Measurements from ENCODE around the gene ANKS4B.

- TF ChIP-seq USF2 (CRISPR knock-in tag; IDR thresholded peaks at IDR 0.05): no peak
- TF ChIP-seq E2F5 (CRISPR knock-in tag; IDR thresholded peaks at IDR 0.05): no peak
- no peak for TF ChIP-seq CREB1 (CRISPR knock-in tag; IDR thresholded peaks at IDR 0.05)
- TF ChIP-seq ATF1 (CRISPR knock-in tag; IDR thresholded peaks at IDR 0.05): no peak
- TF ChIP-seq, protein P1, sequence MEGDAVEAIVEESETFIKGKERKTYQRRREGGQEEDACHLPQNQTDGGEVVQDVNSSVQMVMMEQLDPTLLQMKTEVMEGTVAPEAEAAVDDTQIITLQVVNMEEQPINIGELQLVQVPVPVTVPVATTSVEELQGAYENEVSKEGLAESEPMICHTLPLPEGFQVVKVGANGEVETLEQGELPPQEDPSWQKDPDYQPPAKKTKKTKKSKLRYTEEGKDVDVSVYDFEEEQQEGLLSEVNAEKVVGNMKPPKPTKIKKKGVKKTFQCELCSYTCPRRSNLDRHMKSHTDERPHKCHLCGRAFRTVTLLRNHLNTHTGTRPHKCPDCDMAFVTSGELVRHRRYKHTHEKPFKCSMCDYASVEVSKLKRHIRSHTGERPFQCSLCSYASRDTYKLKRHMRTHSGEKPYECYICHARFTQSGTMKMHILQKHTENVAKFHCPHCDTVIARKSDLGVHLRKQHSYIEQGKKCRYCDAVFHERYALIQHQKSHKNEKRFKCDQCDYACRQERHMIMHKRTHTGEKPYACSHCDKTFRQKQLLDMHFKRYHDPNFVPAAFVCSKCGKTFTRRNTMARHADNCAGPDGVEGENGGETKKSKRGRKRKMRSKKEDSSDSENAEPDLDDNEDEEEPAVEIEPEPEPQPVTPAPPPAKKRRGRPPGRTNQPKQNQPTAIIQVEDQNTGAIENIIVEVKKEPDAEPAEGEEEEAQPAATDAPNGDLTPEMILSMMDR (IDR thresholded peaks at IDR 0.05): no peak
- TF ChIP-seq NR3C1 (CRISPR knock-in tag; conservative IDR thresholded peaks at IDR 0.05; ENCODE audit: low read depth): no peak
- TF ChIP-seq, protein P2, sequence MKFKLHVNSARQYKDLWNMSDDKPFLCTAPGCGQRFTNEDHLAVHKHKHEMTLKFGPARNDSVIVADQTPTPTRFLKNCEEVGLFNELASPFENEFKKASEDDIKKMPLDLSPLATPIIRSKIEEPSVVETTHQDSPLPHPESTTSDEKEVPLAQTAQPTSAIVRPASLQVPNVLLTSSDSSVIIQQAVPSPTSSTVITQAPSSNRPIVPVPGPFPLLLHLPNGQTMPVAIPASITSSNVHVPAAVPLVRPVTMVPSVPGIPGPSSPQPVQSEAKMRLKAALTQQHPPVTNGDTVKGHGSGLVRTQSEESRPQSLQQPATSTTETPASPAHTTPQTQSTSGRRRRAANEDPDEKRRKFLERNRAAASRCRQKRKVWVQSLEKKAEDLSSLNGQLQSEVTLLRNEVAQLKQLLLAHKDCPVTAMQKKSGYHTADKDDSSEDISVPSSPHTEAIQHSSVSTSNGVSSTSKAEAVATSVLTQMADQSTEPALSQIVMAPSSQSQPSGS (CRISPR knock-in tag; IDR thresholded peaks at IDR 0.05; ENCODE audit: borderline replicate concordance, low read depth): no peak
- no peak for TF ChIP-seq NR2C2 (CRISPR knock-in tag; IDR thresholded peaks at IDR 0.05)
- TF ChIP-seq E2F4 (CRISPR knock-in tag; IDR thresholded peaks at IDR 0.05; ENCODE audit: borderline replicate concordance, low read depth): no peak
- no peak for TF ChIP-seq IRF2 (CRISPR knock-in tag; IDR thresholded peaks at IDR 0.05; ENCODE audit: borderline replicate concordance, low read depth)
- TF ChIP-seq TCF7 (CRISPR knock-in tag; IDR thresholded peaks at IDR 0.05; ENCODE audit: low read depth): no peak
- TF ChIP-seq ZNF121 (CRISPR knock-in tag; IDR thresholded peaks at IDR 0.05): no peak
- no peak for TF ChIP-seq RELA (CRISPR knock-in tag; IDR thresholded peaks at IDR 0.05; ENCODE audit: borderline replicate concordance)
Measured at GRCh38 chr16:21302454-21302853, 69.0 kb downstream of the ANKS4B start.

Measured in WTC11 (cell line).